Hepatocyte (in vitro differentiated cells): Measurements from ENCODE around the gene CENPL.

Source experiments
- CTCF ChIP-seq: fragments of 200-600 bp; sonication (generic); IDR thresholded peaks from 2 replicates; pipeline ENCODE4 v1.5.1; 2016; ENCODE audit warnings: antibody characterized with exemption, mild to moderate bottlenecking; ENCODE audit not compliant: poor library complexity
- EZH2 ChIP-seq: fragments of 200-600 bp; sonication (generic); IDR thresholded peaks from 2 replicates; pipeline ENCODE4 v1.6.1; 2016; ENCODE audit warnings: antibody characterized with exemption, mild to moderate bottlenecking, borderline replicate concordance

- TF ChIP-seq CTCF, result no peak
- no peak for TF ChIP-seq EZH2
Observed at GRCh38 chr1:173757666-173758065, 67.0 kb downstream of the CENPL start.
